HCT116 (cell line): ENCODE data around the gene PTPN1. TPM values are rescaled to one million over a fixed set of nuclear protein-coding genes. Genes with fewer than 3 reads are reported as not detected.

Source experiments
- ATAC-seq: fragments of 200-7000 bp; cut with Tn5 transposase; 2 replicates; pipeline ENCODE4 v1.9.1; 2020; ENCODE audit warnings: mild to moderate bottlenecking, moderate library complexity
- BruUV-seq: library from RNA; stranded (reverse); fragments of 400-500 nt; replicated peaks from 2 replicates; lab custom pipeline; 2021; lab: Mats Ljungman, UMichigan
- CTCF ChIA-PET: fragments of 300-600 bp; sonication (Branson Sonifier 250); formaldehyde crosslinking; loops from one replicate; lab custom pipeline; 2021; ENCODE audit warnings: antibody characterized with exemption; lab: Charles Lee
- POLR2A ChIA-PET: fragments of 300-600, 350-600 bp; sonication (Branson Sonifier 250); formaldehyde crosslinking; loops from one replicate; lab custom pipeline; 2021; ENCODE audit warnings: antibody characterized with exemption; lab: Charles Lee
- RAD21 ChIA-PET, 2 experiments: fragments of 300-600 bp; sonication (Branson Sonifier 250); formaldehyde crosslinking; loops; one replicate each; lab custom pipeline; 2023; ENCODE audit warnings: low total read pairs in 2 of 2; ENCODE audit not compliant: uncharacterized antibody in 2 of 2, unreplicated experiment in 2 of 2, low non-redundant PET in 1 of 2; lab: Charles Lee
- DNase-seq: peaks from one replicate; pipeline ENCODE4 v3.0.0-alpha.2; 2010; ENCODE audit warnings: low read depth, low spot score
- H2AFZ ChIP-seq: fragments of 200-600 bp; shearing (Covaris generic), sonication (generic); 2 replicates; pipeline ENCODE4 v1.6.1; 2017; ENCODE audit warnings: low read depth, mixed run types, mixed read lengths, antibody characterized with exemption, low read length; ENCODE audit not compliant: poor library complexity, severe bottlenecking
- H3K27ac ChIP-seq: 2 replicates; pipeline ENCODE4 v1.5.1; 2012; ENCODE audit warnings: low read depth, low read length
- H3K27me3 ChIP-seq: fragments of 200-600 bp; sonication (generic); 2 replicates; pipeline ENCODE4 v1.6.1; 2016; ENCODE audit warnings: mixed run types, low read length, mixed read lengths; ENCODE audit not compliant: insufficient read depth
- H3K36me3 ChIP-seq, 2 experiments: fragments of 200-500 bp in 1 of 2; fragments of 200-600 bp in 1 of 2; sonication (Bioruptor generic) in 1 of 2; sonication (generic) in 1 of 2; 2 replicates each; pipeline versions ENCODE4 v1.5.1 to v1.6.1; 2014 to 2016; ENCODE audit warnings: low read length in 2 of 2, inconsistent platforms in 1 of 2, mixed read lengths in 1 of 2, mixed run types in 1 of 2; ENCODE audit not compliant: insufficient read depth in 2 of 2, control insufficient read depth in 1 of 2
- H3K4me1 ChIP-seq, 2 experiments: fragments of 200-600 bp in 1 of 2; sonication (generic) in 1 of 2; 2 replicates each; pipeline versions ENCODE4 v1.5.1 to v1.6.1; 2012 to 2017; ENCODE audit warnings: low read length in 2 of 2, inconsistent platforms in 1 of 2, mild to moderate bottlenecking in 1 of 2, mixed read lengths in 1 of 2, mixed run types in 1 of 2, moderate library complexity in 1 of 2; ENCODE audit not compliant: insufficient read depth in 2 of 2, control insufficient read depth in 1 of 2
- H3K4me2 ChIP-seq: fragments of 200-600 bp; sonication (generic); 2 replicates; pipeline ENCODE4 v1.6.1; 2017; ENCODE audit warnings: mixed run types, low read length, mixed read lengths
- H3K4me3 ChIP-seq, 2 experiments: fragments of 200-600 bp in 1 of 2; sonication (generic) in 1 of 2; replicated peaks in 1 of 2; 2 replicates each; pipeline ENCODE4 v1.5.1; 2011 to 2016; ENCODE audit warnings: low read length in 2 of 2, control low read depth in 1 of 2, low read depth in 1 of 2, mild to moderate bottlenecking in 1 of 2, mixed read lengths in 1 of 2, mixed run types in 1 of 2
- H3K79me2 ChIP-seq: fragments of 200-600 bp; sonication (generic); 2 replicates; pipeline ENCODE4 v1.6.1; 2017; ENCODE audit warnings: mild to moderate bottlenecking, mixed run types, low read length, moderate library complexity, mixed read lengths; ENCODE audit not compliant: insufficient read depth
- H3K9ac ChIP-seq: fragments of 200-600 bp; sonication (generic); 2 replicates; pipeline ENCODE4 v1.6.1; 2016; ENCODE audit warnings: low read length, mixed read lengths
- H3K9me2 ChIP-seq: fragments of 200-600 bp; sonication (generic), shearing (Covaris generic); 2 replicates; pipeline ENCODE4 v1.6.1; 2017; ENCODE audit warnings: mixed run types, mild to moderate bottlenecking, moderate library complexity; ENCODE audit not compliant: insufficient read depth
- H3K9me3 ChIP-seq, 2 experiments: fragments of 200-500 bp in 1 of 2; fragments of 200-600 bp in 1 of 2; sonication (Bioruptor generic) in 1 of 2; sonication (generic) in 1 of 2; 2 replicates each; pipeline ENCODE4 v1.6.1; 2014 to 2017; ENCODE audit warnings: low read length in 2 of 2, mixed read lengths in 2 of 2, inconsistent platforms in 1 of 2, low read depth in 1 of 2, mild to moderate bottlenecking in 1 of 2, mixed run types in 1 of 2, moderate library complexity in 1 of 2; ENCODE audit not compliant: control insufficient read depth in 1 of 2, insufficient read depth in 1 of 2
- H4K20me1 ChIP-seq: fragments of 200-600 bp; sonication (generic), shearing (Covaris generic); 2 replicates; pipeline ENCODE4 v1.6.1; 2017; ENCODE audit warnings: mixed run types, mild to moderate bottlenecking, moderate library complexity; ENCODE audit not compliant: insufficient read depth
- CBX3 ChIP-seq: IDR thresholded peaks from 2 replicates; pipeline ENCODE4 v1.6.1; 2012; ENCODE audit warnings: low read depth
- EGR1 ChIP-seq: IDR thresholded peaks from 2 replicates; pipeline ENCODE4 v1.6.1; 2012; ENCODE audit warnings: low read depth
- ELF1 ChIP-seq: IDR thresholded peaks from 2 replicates; pipeline ENCODE4 v1.6.1; 2012; ENCODE audit warnings: low read depth, borderline replicate concordance
- EZH2 ChIP-seq: fragments of 200-600 bp; sonication (generic); IDR thresholded peaks from 2 replicates; pipeline ENCODE4 v1.6.1; 2017; ENCODE audit warnings: antibody characterized with exemption, mixed run types
- FOSL1 ChIP-seq: IDR thresholded peaks from 2 replicates; pipeline ENCODE4 v1.6.1; 2012; ENCODE audit warnings: low read depth
- JUND ChIP-seq: IDR thresholded peaks from 2 replicates; pipeline ENCODE4 v1.6.1; 2012
- POLR2A ChIP-seq: IDR thresholded peaks from 2 replicates; pipeline ENCODE4 v1.7.0; 2011; ENCODE audit warnings: borderline replicate concordance; ENCODE audit not compliant: insufficient read depth, insufficient read length; ENCODE audit errors: extremely low read depth
- POLR2AphosphoS5 ChIP-seq: IDR thresholded peaks from 2 replicates; pipeline ENCODE4 v1.6.1; 2011; ENCODE audit warnings: mild to moderate bottlenecking, low read depth, low read length, moderate library complexity
- RAD21 ChIP-seq: IDR thresholded peaks from 2 replicates; pipeline ENCODE4 v1.6.1; 2012; ENCODE audit warnings: low read depth, mild to moderate bottlenecking
- SRF ChIP-seq: IDR thresholded peaks from 2 replicates; pipeline ENCODE4 v1.6.1; 2012; ENCODE audit warnings: low read depth
- TCF7L2 ChIP-seq: IDR thresholded peaks from 2 replicates; pipeline ENCODE4 v1.7.0; 2011; ENCODE audit warnings: borderline replicate concordance, inconsistent platforms; ENCODE audit not compliant: insufficient read depth, insufficient read length; ENCODE audit errors: extremely low read depth
- ZFX ChIP-seq: fragments of 450-650 bp; IDR thresholded peaks from 2 replicates; pipeline ENCODE4 v1.6.1; 2017
- ZNF274 ChIP-seq: fragments of 200-500 bp; sonication (Bioruptor generic); IDR thresholded peaks from 2 replicates; pipeline ENCODE4 v1.6.1; 2014; ENCODE audit warnings: mild to moderate bottlenecking, low read depth, low read length, inconsistent platforms
- intact Hi-C: fragments of 100-400 bp; cut with micrococcal nuclease; formaldehyde crosslinking; loops from 2 replicates; pipeline ENCODE4 v1.10.0; 2022
- total RNA-seq: library from RNA; stranded (reverse); gene quantifications from one replicate; pipeline ENCODE4 v1.2.1, GENCODE V29; 2021; ENCODE audit not compliant: unreplicated experiment
- TF ChIP-seq, protein P1 (sequence below): IDR thresholded peaks from 2 replicates; pipeline ENCODE4 v1.6.1; 2012

The PTPN1 gene
- total RNA-seq, 1 experiment from 2014 or later, result 47.5 TPM

GRCh38 chr20:50481741-50482140 is 28.4 kb upstream of the PTPN1 start:
- intact Hi-C loops, result no loop called here
- TF ChIP-seq EZH2, result no peak
- TF ChIP-seq EGR1, result no peak
- TF ChIP-seq ZNF274, result no peak
- no peak for TF ChIP-seq CBX3
- TF ChIP-seq ELF1, result no peak
- TF ChIP-seq, protein P1, sequence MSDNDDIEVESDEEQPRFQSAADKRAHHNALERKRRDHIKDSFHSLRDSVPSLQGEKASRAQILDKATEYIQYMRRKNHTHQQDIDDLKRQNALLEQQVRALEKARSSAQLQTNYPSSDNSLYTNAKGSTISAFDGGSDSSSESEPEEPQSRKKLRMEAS, result no peak
- TF ChIP-seq POLR2AphosphoS5, result no peak
- no peak for TF ChIP-seq FOSL1
- TF ChIP-seq POLR2A, result no peak
- TF ChIP-seq JUND, result no peak
- TF ChIP-seq SRF, result no peak
- TF ChIP-seq RAD21, result no peak
- no peak for TF ChIP-seq TCF7L2
- no peak for TF ChIP-seq ZFX

More at GRCh38 chr20:50481741-50482140, 28.4 kb upstream of the PTPN1 start:
- no peaks in the 10 kb centered on the region for H3K27me3 ChIP-seq
- ATAC-seq (no peak), DNase-seq (no peak)
- ChIA-PET RAD21 (no interaction called here), POLR2A (interaction anchor here (1.0 kb wide), 1 partner anchor 11 kb away, joined by 5 read pairs; no protein-coding TSS in a partner anchor), CTCF (no interaction called here)
- no peak overlapping the region for H3K4me2 ChIP-seq
- H3K4me3 ChIP-seq, result no peak overlapping the region
- no peak overlapping the region for H3K9ac ChIP-seq
- H3K9me2 ChIP-seq, result no peaks in the 10 kb centered on the region
- H4K20me1 ChIP-seq, result no peaks in the 10 kb centered on the region
- no peaks in the 10 kb centered on the region for H3K36me3 ChIP-seq
- no peaks in the 10 kb centered on the region for H3K9me3 ChIP-seq
- H2AFZ ChIP-seq, result no peak overlapping the region
- no peak overlapping the region for H3K27ac ChIP-seq
- BruUV-seq, result no TSS peak
- no peaks in the 10 kb centered on the region for H3K79me2 ChIP-seq
- peaks cover 22 to 44% of the 10 kb centered on the region in 2 experiments; a peak in 3 of 4 replicates for H3K4me1 ChIP-seq
